OCI-LY3 (cell line): ENCODE data around the gene DAZAP1.

ENCODE experiments used
- H2AFZ ChIP-seq: fragments of 200-600, 300-600 bp; shearing (Covaris generic); 2 replicates; pipeline ENCODE4 v1.6.0; 2014; ENCODE audit warnings: antibody characterized with exemption, low read depth, low read length
- H3K27ac ChIP-seq: fragments of 200-600, 300-600 bp; sonication (generic); 2 replicates; pipeline ENCODE4 v1.5.1; 2014; ENCODE audit warnings: mild to moderate bottlenecking, low read length, moderate library complexity, mixed read lengths
- H3K27me3 ChIP-seq: fragments of 200-600, 300-600 bp; sonication (generic); 2 replicates; pipeline ENCODE4 v1.6.1; 2014; ENCODE audit warnings: low read depth, low read length, mixed read lengths
- H3K36me3 ChIP-seq: fragments of 200-600, 300-600 bp; sonication (generic); replicated peaks from 2 replicates; pipeline ENCODE3; 2014; ENCODE audit warnings: low read depth, low read length, mixed read lengths
- H3K4me1 ChIP-seq: fragments of 300-600, 200-600 bp; sonication (generic); 2 replicates; pipeline ENCODE4 v1.6.1; 2014; ENCODE audit warnings: low read length, mixed read lengths
- H3K4me2 ChIP-seq: fragments of 200-600, 300-600 bp; sonication (generic); 2 replicates; pipeline ENCODE4 v1.6.1; 2014; ENCODE audit warnings: low read length, mixed read lengths
- H3K4me3 ChIP-seq: fragments of 300-600, 200-600 bp; sonication (generic); 2 replicates; pipeline ENCODE4 v1.5.1; 2014; ENCODE audit warnings: antibody characterized with exemption, mild to moderate bottlenecking, low read length, moderate library complexity
- H3K79me2 ChIP-seq: fragments of 300-600, 200-600 bp; shearing (Covaris generic); 2 replicates; pipeline ENCODE4 v1.6.1; 2014; ENCODE audit warnings: mild to moderate bottlenecking, low read length, mixed read lengths
- H3K9ac ChIP-seq: fragments of 300-600, 200-600 bp; shearing (Covaris generic); 2 replicates; pipeline ENCODE4 v1.6.0; 2014; ENCODE audit warnings: mild to moderate bottlenecking, low read length, moderate library complexity
- H3K9me3 ChIP-seq: fragments of 200-600, 300-600 bp; shearing (Covaris generic); 2 replicates; pipeline ENCODE4 v1.6.1; 2014; ENCODE audit warnings: low read length, mixed read lengths; ENCODE audit not compliant: insufficient read depth
- H4K20me1 ChIP-seq: fragments of 200-600, 300-600 bp; sonication (generic); 2 replicates; pipeline ENCODE4 v1.6.1; 2016; ENCODE audit warnings: low read length, mixed read lengths; ENCODE audit not compliant: insufficient read depth
- EZH2phosphoT487 ChIP-seq: fragments of 200-600 bp; shearing (Covaris generic); IDR thresholded peaks from 2 replicates; pipeline ENCODE4 v1.6.1; 2018; ENCODE audit warnings: antibody characterized with exemption, mixed run types, low read depth
- TF ChIP-seq, protein P1 (sequence below): fragments of 200-600, 300-600 bp; sonication (generic); IDR thresholded peaks from 2 replicates; pipeline ENCODE4 v1.5.1; 2014; ENCODE audit warnings: antibody characterized with exemption, low read length, low read depth

Gene DAZAP1

GRCh38 chr19:1416014-1416841 lies 8.8 kb downstream of the DAZAP1 start:
- Histone ChIP-seq H3K27me3 (no peaks in the 10 kb centered on the region), H4K20me1 (peaks cover 94% of the 10 kb centered on the region), H3K4me1 (peaks cover 25% of the 10 kb centered on the region), H3K4me3 (no peak overlapping the region), H3K79me2 (peaks cover 99% of the 10 kb centered on the region), H3K9me3 (no peaks in the 10 kb centered on the region), H2AFZ (no peak overlapping the region), H3K4me2 (no peak overlapping the region), H3K27ac (no peak overlapping the region), H3K9ac (no peak overlapping the region), H3K36me3 (peaks cover 72% of the 10 kb centered on the region)
- TF ChIP-seq, protein P1, sequence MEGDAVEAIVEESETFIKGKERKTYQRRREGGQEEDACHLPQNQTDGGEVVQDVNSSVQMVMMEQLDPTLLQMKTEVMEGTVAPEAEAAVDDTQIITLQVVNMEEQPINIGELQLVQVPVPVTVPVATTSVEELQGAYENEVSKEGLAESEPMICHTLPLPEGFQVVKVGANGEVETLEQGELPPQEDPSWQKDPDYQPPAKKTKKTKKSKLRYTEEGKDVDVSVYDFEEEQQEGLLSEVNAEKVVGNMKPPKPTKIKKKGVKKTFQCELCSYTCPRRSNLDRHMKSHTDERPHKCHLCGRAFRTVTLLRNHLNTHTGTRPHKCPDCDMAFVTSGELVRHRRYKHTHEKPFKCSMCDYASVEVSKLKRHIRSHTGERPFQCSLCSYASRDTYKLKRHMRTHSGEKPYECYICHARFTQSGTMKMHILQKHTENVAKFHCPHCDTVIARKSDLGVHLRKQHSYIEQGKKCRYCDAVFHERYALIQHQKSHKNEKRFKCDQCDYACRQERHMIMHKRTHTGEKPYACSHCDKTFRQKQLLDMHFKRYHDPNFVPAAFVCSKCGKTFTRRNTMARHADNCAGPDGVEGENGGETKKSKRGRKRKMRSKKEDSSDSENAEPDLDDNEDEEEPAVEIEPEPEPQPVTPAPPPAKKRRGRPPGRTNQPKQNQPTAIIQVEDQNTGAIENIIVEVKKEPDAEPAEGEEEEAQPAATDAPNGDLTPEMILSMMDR = no peak
- no peak for TF ChIP-seq EZH2phosphoT487

DNA sequence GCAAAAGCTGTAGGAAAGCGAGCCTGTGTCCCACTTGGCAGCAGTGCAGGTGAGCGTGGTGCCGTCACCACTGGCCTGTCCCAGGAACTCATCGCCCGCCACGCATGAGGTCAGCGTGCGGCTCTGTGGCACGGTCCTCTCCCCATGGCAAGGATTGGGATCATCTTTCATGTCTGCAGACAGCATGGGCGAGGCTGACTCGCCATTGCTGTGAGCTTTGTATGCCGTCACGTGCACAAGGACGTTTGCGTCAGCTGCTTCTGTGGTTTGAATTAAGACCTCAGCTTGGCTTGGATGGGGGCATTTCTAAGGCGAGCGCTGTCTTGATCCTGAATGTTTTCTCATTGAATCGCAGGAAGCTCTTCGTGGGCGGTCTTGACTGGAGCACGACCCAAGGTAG lies 9.8 kb downstream of the DAZAP1 start:
- no peak overlapping the region for H3K4me3 ChIP-seq
- peaks cover 70% of the 10 kb centered on the region for H3K36me3 ChIP-seq
- H3K27ac ChIP-seq = no peak overlapping the region
- peaks cover 99% of the 10 kb centered on the region for H3K79me2 ChIP-seq
- no peaks in the 10 kb centered on the region for H3K9me3 ChIP-seq
- H3K4me2 ChIP-seq = no peak overlapping the region
- H3K27me3 ChIP-seq = no peaks in the 10 kb centered on the region
- peaks cover 25% of the 10 kb centered on the region for H3K4me1 ChIP-seq
- no peak overlapping the region for H2AFZ ChIP-seq
- peaks cover 93% of the 10 kb centered on the region for H4K20me1 ChIP-seq
- H3K9ac ChIP-seq = no peak overlapping the region
- TF ChIP-seq, protein P1 = no peak
- TF ChIP-seq EZH2phosphoT487 = no peak

- peaks cover 24% of the 10 kb centered on the region for H3K4me1 ChIP-seq
- H3K9ac ChIP-seq = no peak overlapping the region
- H3K27me3 ChIP-seq = no peaks in the 10 kb centered on the region
- H2AFZ ChIP-seq = no peak overlapping the region
- TF ChIP-seq EZH2phosphoT487 = no peak
- TF ChIP-seq, protein P1 = no peak
- peaks cover 99% of the 10 kb centered on the region for H3K79me2 ChIP-seq
- no peak overlapping the region for H3K4me3 ChIP-seq
- H3K4me2 ChIP-seq = no peak overlapping the region
- H3K9me3 ChIP-seq = no peaks in the 10 kb centered on the region
- H3K27ac ChIP-seq = no peak overlapping the region
- H3K36me3 ChIP-seq = peaks cover 73% of the 10 kb centered on the region
- peaks cover 91% of the 10 kb centered on the region for H4K20me1 ChIP-seq
Measured at GRCh38 chr19:1417681-1418495, 10.5 kb downstream of the DAZAP1 start.

GRCh38 chr19:1418496-1418775 lies 11.1 kb downstream of the DAZAP1 start:
- peaks cover 18% of the 10 kb centered on the region for H3K4me1 ChIP-seq
- H3K27me3 ChIP-seq = no peaks in the 10 kb centered on the region
- TF ChIP-seq, protein P1 = no peak
- TF ChIP-seq EZH2phosphoT487 = no peak
- H3K4me2 ChIP-seq = no peak overlapping the region
- no peak overlapping the region for H3K27ac ChIP-seq
- H3K4me3 ChIP-seq = no peak overlapping the region
- H3K9ac ChIP-seq = no peak overlapping the region
- peaks cover 91% of the 10 kb centered on the region for H4K20me1 ChIP-seq
- no peaks in the 10 kb centered on the region for H3K9me3 ChIP-seq
- peaks cover 99% of the 10 kb centered on the region for H3K79me2 ChIP-seq
- peaks cover 73% of the 10 kb centered on the region for H3K36me3 ChIP-seq
- no peak overlapping the region for H2AFZ ChIP-seq
